ENCODE data around the gene MED10. TPM values are rescaled to one million over a fixed set of nuclear protein-coding genes. Genes with fewer than 3 reads are reported as not detected.

MED10 gene
- total RNA-seq, 6 experiments from 2014 or later: 41.1 to 48.1 (median 45.9) TPM

GRCh38 chr5:6398570-6399230 is 20.4 kb upstream of the MED10 start:
- H3K27ac Mint-ChIP-seq: no peak overlapping the region
- TF ChIP-seq, protein P1, sequence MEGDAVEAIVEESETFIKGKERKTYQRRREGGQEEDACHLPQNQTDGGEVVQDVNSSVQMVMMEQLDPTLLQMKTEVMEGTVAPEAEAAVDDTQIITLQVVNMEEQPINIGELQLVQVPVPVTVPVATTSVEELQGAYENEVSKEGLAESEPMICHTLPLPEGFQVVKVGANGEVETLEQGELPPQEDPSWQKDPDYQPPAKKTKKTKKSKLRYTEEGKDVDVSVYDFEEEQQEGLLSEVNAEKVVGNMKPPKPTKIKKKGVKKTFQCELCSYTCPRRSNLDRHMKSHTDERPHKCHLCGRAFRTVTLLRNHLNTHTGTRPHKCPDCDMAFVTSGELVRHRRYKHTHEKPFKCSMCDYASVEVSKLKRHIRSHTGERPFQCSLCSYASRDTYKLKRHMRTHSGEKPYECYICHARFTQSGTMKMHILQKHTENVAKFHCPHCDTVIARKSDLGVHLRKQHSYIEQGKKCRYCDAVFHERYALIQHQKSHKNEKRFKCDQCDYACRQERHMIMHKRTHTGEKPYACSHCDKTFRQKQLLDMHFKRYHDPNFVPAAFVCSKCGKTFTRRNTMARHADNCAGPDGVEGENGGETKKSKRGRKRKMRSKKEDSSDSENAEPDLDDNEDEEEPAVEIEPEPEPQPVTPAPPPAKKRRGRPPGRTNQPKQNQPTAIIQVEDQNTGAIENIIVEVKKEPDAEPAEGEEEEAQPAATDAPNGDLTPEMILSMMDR (IDR thresholded peaks at IDR 0.05): no peak

DNA sequence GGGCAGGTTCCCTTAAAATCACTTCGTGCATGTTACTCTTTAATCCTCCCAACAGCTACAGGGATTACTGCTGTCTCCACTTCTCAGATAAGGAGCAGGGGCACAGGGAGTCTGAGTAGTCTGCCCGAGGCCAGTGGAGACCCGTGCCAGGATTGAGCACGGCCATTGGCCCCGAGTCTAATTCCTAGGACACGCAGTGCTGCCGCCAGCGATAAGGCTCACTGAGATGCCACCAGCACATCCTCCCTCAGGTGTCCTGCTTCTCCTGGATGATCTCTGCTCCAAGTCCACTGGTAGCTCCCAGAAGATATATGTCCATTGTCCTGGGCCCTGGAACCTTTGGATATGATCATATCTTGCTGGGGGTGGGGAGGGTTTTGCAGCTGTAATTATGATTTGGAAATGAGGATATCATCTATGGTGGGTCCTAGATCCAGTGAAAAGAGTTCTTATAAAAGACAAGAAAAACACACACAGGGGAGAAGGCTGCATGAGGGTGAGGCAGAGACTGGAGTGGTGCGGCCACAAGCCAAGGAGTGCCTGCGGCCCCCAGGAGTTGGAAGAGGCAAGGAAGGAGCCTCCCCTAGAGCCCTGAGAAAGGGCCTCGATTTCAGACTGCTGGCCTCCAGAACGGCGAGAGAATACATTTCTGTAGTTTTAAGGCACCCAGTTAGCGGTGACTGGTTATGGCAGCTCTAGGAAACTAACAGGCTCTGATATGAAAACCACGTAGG is 19.4 kb upstream of the MED10 start:
- peaks cover 32% of the 10 kb centered on the region for H3K27me3 Mint-ChIP-seq (ENCODE audit: insufficient read depth)
- H3K9me3 Mint-ChIP-seq: peaks cover 5% of the 10 kb centered on the region
- no peak overlapping the region for H3K27ac Mint-ChIP-seq
- no peaks in the 10 kb centered on the region for H3K36me3 Mint-ChIP-seq (ENCODE audit: low read depth)
- TF ChIP-seq, protein P1 (IDR thresholded peaks at IDR 0.05): no peak
- H3K4me1 Mint-ChIP-seq (ENCODE audit: low read depth): peaks cover 8% of the 10 kb centered on the region
- no peak overlapping the region for H3K4me3 Mint-ChIP-seq
- DNase-seq: no peak

More at GRCh38 chr5:6398570-6399230, 20.4 kb upstream of the MED10 start:
- Mint-ChIP-seq H3K27me3 (ENCODE audit: insufficient read depth) (peaks cover 29% of the 10 kb centered on the region), H3K36me3 (ENCODE audit: low read depth) (no peaks in the 10 kb centered on the region), H3K9me3 (peaks cover 5% of the 10 kb centered on the region), H3K4me3 (no peak overlapping the region), H3K4me1 (ENCODE audit: low read depth) (peaks cover 8% of the 10 kb centered on the region)
- no peak for DNase-seq

DNA sequence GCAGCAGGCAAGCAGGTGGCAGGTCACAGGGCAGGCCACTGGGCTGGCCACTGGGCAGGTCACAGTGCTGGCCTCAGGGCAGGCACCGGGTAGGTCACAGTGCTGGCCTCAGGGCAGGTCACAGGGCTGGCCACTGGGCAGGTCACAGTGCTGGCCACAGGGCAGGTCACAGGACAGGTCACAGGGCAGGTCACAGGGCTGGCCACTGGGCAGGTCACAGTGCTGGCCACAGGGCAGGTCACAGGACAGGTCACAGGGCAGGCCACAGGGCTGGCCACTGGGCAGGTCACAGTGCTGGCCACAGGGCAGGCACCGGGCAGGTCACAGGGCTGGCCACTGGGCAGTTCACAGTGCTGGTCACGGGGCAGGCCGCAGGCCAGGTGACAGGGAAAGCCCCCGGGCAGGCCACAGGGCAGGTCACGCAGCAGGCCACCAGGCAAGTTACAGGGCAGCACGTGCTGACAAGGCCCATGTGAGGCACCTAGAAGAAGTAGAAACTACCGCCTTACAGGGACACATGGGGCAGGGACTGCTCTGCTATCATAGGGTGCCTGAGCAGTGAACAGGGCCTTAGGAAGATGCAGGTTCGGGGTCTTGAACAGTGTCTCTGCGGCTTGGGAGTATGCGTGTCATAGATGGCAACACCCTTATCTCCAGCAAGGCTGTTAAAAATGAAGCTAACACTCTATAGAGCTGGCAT is 18.6 kb upstream of the MED10 start:
- Mint-ChIP-seq H3K36me3 (ENCODE audit: low read depth) (no peaks in the 10 kb centered on the region), H3K9me3 (peaks cover 5% of the 10 kb centered on the region), H3K4me3 (no peak overlapping the region), H3K4me1 (ENCODE audit: low read depth) (peaks cover 8% of the 10 kb centered on the region), H3K27ac (no peak overlapping the region), H3K27me3 (ENCODE audit: insufficient read depth) (peaks cover 32% of the 10 kb centered on the region)
- DNase-seq: no peak
- TF ChIP-seq, protein P1 (IDR thresholded peaks at IDR 0.05): no peak

- H3K4me3 Mint-ChIP-seq: no peak overlapping the region
- no peak for DNase-seq
- peaks cover 5% of the 10 kb centered on the region for H3K9me3 Mint-ChIP-seq
- TF ChIP-seq, protein P1 (IDR thresholded peaks at IDR 0.05): no peak
- H3K4me1 Mint-ChIP-seq (ENCODE audit: low read depth): peaks cover 8% of the 10 kb centered on the region
- H3K27ac Mint-ChIP-seq: no peak overlapping the region
- H3K27me3 Mint-ChIP-seq (ENCODE audit: insufficient read depth): peaks cover 29% of the 10 kb centered on the region
- H3K36me3 Mint-ChIP-seq (ENCODE audit: low read depth): no peaks in the 10 kb centered on the region
Observed at GRCh38 chr5:6396043-6396442, 17.7 kb upstream of the MED10 start.

GRCh38 chr5:6395621-6396020 is 17.3 kb upstream of the MED10 start:
- peaks cover 5% of the 10 kb centered on the region for H3K9me3 Mint-ChIP-seq
- no peaks in the 10 kb centered on the region for H3K36me3 Mint-ChIP-seq (ENCODE audit: low read depth)
- no peak for DNase-seq
- peaks cover 29% of the 10 kb centered on the region for H3K27me3 Mint-ChIP-seq (ENCODE audit: insufficient read depth)
- peaks cover 8% of the 10 kb centered on the region for H3K4me1 Mint-ChIP-seq (ENCODE audit: low read depth)
- no peak overlapping the region for H3K4me3 Mint-ChIP-seq
- no peak overlapping the region for H3K27ac Mint-ChIP-seq
- TF ChIP-seq, protein P1 (IDR thresholded peaks at IDR 0.05): no peak
